ENCODE data around the gene SH3PXD2A. TPM values are rescaled to one million over a fixed set of nuclear protein-coding genes. Genes with fewer than 3 reads are reported as not detected.

SH3PXD2A gene
- total and polyA plus RNA-seq, 9 of the 15 experiments (the other 6 are each of a cell fraction or from before 2014, with no cell fraction given) = 0.41 to 9.3 (median 2.5) TPM

DNA sequence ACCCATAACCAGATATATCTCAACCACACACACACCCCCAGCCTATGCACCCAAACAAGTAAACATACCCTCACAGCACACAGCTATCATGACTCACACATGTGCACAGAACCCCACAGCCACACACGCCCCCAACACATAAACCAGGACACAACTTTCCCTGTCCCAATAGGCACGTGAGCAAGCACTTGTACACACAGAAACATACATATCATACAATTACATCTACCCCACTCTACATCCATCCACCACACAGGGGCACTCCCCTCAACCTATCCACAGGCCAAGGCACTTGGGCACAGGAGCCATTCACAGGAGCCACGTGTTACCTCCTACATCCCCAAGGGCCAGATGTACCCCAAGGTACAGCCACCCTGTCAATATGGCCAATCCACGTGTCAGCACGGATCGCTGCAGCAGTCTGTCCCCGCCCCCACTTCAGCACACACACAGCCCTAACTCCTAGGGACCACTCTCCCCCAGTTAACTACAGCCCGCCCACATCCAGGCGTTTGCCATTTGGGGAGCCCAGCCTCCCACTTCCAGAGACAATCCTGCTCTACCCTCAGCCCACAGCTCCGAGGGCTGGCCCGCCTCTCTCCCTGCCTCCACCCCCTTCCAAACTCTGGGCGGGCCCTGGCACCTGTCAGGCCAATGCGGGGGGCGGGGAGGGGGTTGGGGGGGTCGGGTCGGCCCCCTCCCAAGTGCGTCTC, 163.5 kb downstream of the SH3PXD2A start:
- Histone ChIP-seq H3K4me2 (ENCODE audit: insufficient read depth, low read length) (peak overlapping the region; percentile 61), H3K9me3 (replicated peaks; ENCODE audit: control insufficient read depth, insufficient read depth, low read depth, low read length) (no peaks in the 10 kb centered on the region), H3K9me1 (ENCODE audit: control insufficient read depth, insufficient read depth, low read length) (no peaks in the 10 kb centered on the region), H4K20me1 (replicated peaks; ENCODE audit: control insufficient read depth, insufficient read depth, low read length) (no peaks in the 10 kb centered on the region; the same call in 1 of the 2 replicates), H3K4me3 (no peak overlapping the region), H3K27me3 (ENCODE audit: control insufficient read depth in 2 of 2, insufficient read depth in 2 of 2, low read length in 2 of 2) (no peaks in the 10 kb centered on the region), H3K36me3 (ENCODE audit: control insufficient read depth, insufficient read depth, low read length) (no peaks in the 10 kb centered on the region), H2AFZ (ENCODE audit: low read depth, low read length) (peak overlapping the region; percentile 82), H3K9ac (ENCODE audit: insufficient read depth in 1 of 2, low read depth in 2 of 2, low read length in 2 of 2) (peak overlapping the region; percentile 1 to 14; a peak in 2 of 4 replicates), H3K27ac (ENCODE audit: extremely low read depth, low read depth, low read length) (peak overlapping the region; percentile 38; the same call in 1 of the 3 replicates), H3K4me1 (replicated peaks in 1 of 2; ENCODE audit: control insufficient read depth in 2 of 2, insufficient read depth in 2 of 2, low read length in 2 of 2) (peaks cover 40 to 44% of the 10 kb centered on the region in 2 experiments), H3K79me2 (ENCODE audit: control insufficient read depth, insufficient read depth, low read length) (no peaks in the 10 kb centered on the region; the same call in 2 of the 3 replicates)
- intact Hi-C loops (cut with micrococcal nuclease) (no loop called here), in situ Hi-C loops (cut with MboI) (no loop called here)
- peak; percentile 10 for ATAC-seq
- peak; percentile 30 to 57 (median 43) for DNase-seq (ENCODE audit: extremely low read depth in 1 of 4, low spot score in 3 of 4)
- WGBS (ENCODE audit: insufficient coverage, low coverage, missing lambda C conversion rate) = 20% methylated on average over 10 of the region's 17 CpGs
- ChIA-PET CTCF (ENCODE audit: low intra/inter-chr PET ratio) (no interaction called here), POLR2A (no interaction called here)
- FAIRE-seq = peak; percentile 82
- no TSS peak for BruUV-seq (replicated peaks)
- TF ChIP-seq HDGF (IDR thresholded peaks at IDR 0.05) (peak; percentile 59; the same call in 1 of the 2 replicates), MBD2 (IDR thresholded peaks at IDR 0.05; ENCODE audit: borderline replicate concordance, low read depth) (no peak), ZSCAN32 (CRISPR knock-in tag; IDR thresholded peaks at IDR 0.05) (no peak), RBM34 (IDR thresholded peaks at IDR 0.05; ENCODE audit: borderline replicate concordance, insufficient read depth, low read length) (no peak), JUND (IDR thresholded peaks at IDR 0.05; ENCODE audit: borderline replicate concordance, low read depth, low read length) (peak; percentile 15; the same call in 1 of the 2 replicates), JUND (tag; IDR thresholded peaks at IDR 0.05; ENCODE audit: borderline replicate concordance, low read depth, low read length) (peak; percentile 10; the same call in 1 of the 3 replicates), ZC3H11A (IDR thresholded peaks at IDR 0.05; ENCODE audit: low read depth, low read length) (no peak), STAT6 (CRISPR knock-in tag; IDR thresholded peaks at IDR 0.05) (no peak), PPARD (CRISPR knock-in tag; IDR thresholded peaks at IDR 0.05) (no peak), E2F5 (CRISPR knock-in tag; IDR thresholded peaks at IDR 0.05) (no peak), FOXK2 (conservative IDR thresholded peaks at IDR 0.05 in 1 of 2, IDR thresholded peaks at IDR 0.05 in 1 of 2; ENCODE audit: low read depth in 2 of 2) (peak in 1 of 2 experiments; percentile 50; a peak in 1 of 4 replicates)
- TF ChIP-seq, protein P1, sequence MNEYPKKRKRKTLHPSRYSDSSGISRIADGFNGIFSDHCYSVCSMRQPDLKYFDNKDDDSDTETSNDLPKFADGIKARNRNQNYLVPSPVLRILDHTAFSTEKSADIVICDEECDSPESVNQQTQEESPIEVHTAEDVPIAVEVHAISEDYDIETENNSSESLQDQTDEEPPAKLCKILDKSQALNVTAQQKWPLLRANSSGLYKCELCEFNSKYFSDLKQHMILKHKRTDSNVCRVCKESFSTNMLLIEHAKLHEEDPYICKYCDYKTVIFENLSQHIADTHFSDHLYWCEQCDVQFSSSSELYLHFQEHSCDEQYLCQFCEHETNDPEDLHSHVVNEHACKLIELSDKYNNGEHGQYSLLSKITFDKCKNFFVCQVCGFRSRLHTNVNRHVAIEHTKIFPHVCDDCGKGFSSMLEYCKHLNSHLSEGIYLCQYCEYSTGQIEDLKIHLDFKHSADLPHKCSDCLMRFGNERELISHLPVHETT (CRISPR knock-in tag; conservative IDR thresholded peaks at IDR 0.05 in 1 of 2, IDR thresholded peaks at IDR 0.05 in 1 of 2) = no peak
- TF ChIP-seq, protein P2, sequence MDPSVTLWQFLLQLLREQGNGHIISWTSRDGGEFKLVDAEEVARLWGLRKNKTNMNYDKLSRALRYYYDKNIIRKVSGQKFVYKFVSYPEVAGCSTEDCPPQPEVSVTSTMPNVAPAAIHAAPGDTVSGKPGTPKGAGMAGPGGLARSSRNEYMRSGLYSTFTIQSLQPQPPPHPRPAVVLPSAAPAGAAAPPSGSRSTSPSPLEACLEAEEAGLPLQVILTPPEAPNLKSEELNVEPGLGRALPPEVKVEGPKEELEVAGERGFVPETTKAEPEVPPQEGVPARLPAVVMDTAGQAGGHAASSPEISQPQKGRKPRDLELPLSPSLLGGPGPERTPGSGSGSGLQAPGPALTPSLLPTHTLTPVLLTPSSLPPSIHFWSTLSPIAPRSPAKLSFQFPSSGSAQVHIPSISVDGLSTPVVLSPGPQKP (CRISPR knock-in tag; IDR thresholded peaks at IDR 0.05) = no peak

All from K562 (cell line).